Endothelial cell of hepatic sinusoid (primary cell): Measurements from ENCODE around the gene ATXN2.
"Not testable (repeated sequence)": the region's sequence is repeated elsewhere in the genome, so short reads cannot be mapped to it uniquely, and the experiment has no call there.

ENCODE experiments used
- in situ Hi-C: cut with HindIII; loops from 2 replicates; pipeline ENCODE4 v1.10.0; 2017; ENCODE audit warnings: low sequenced_read_pairs

The ATXN2 gene

GRCh38 chr12:111599453-111600204 is 514 bp upstream of the ATXN2 start:
- in situ Hi-C loops = no loop called here

- in situ Hi-C loops = no loop called here
Observed at GRCh38 chr12:111597831-111598636, 1.1 kb downstream of the ATXN2 start.

GRCh38 chr12:111596985-111597830 is 1.9 kb downstream of the ATXN2 start:
- in situ Hi-C loops = no loop called here

GRCh38 chr12:111595341-111595835 is 3.7 kb downstream of the ATXN2 start:
- in situ Hi-C loops = not testable (repeated sequence)

GRCh38 chr12:111591399-111592010 is 7.6 kb downstream of the ATXN2 start:
- in situ Hi-C loops = loop anchor here (5.0 kb wide), 2 partner anchors 84 to 86 kb away; no protein-coding TSS in a partner anchor

- in situ Hi-C loops = loop anchor here (5.0 kb wide), 2 partner anchors 83 to 87 kb away; no protein-coding TSS in a partner anchor
Observed at GRCh38 chr12:111590552-111590951, 8.6 kb downstream of the ATXN2 start.

- in situ Hi-C loops = no loop called here
Observed at GRCh38 chr12:111589601-111590000, 9.5 kb downstream of the ATXN2 start.

GRCh38 chr12:111588010-111588409 is 11.1 kb downstream of the ATXN2 start:
- in situ Hi-C loops = no loop called here

- in situ Hi-C loops = no loop called here
Observed at GRCh38 chr12:111586986-111587385, 12.1 kb downstream of the ATXN2 start.

- in situ Hi-C loops = no loop called here
Observed at GRCh38 chr12:111585690-111586089, 13.4 kb downstream of the ATXN2 start.

- in situ Hi-C loops = no loop called here
Observed at GRCh38 chr12:111584959-111585358, 14.2 kb downstream of the ATXN2 start.

GRCh38 chr12:111583506-111583905 is 15.6 kb downstream of the ATXN2 start:
- in situ Hi-C loops = not testable (repeated sequence)

GRCh38 chr12:111582133-111582747 is 16.9 kb downstream of the ATXN2 start:
- in situ Hi-C loops = no loop called here

GRCh38 chr12:111581434-111582132 is 17.5 kb downstream of the ATXN2 start:
- in situ Hi-C loops = no loop called here

GRCh38 chr12:111580737-111581136 is 18.4 kb downstream of the ATXN2 start:
- in situ Hi-C loops = no loop called here

- in situ Hi-C loops = no loop called here
Observed at GRCh38 chr12:111580119-111580425, 19.0 kb downstream of the ATXN2 start.

GRCh38 chr12:111578971-111579340 is 20.2 kb downstream of the ATXN2 start:
- in situ Hi-C loops = no loop called here

GRCh38 chr12:111578276-111578970 is 20.7 kb downstream of the ATXN2 start:
- in situ Hi-C loops = no loop called here

GRCh38 chr12:111574797-111575443 is 24.2 kb downstream of the ATXN2 start:
- in situ Hi-C loops = no loop called here
